CD4-positive, alpha-beta T cell treated with Interleukin-15 for 1 hour (primary cell): Measurements from ENCODE around the gene LYST.

Source experiments
- DNase-seq: peaks from one replicate; pipeline ENCODE4 v3.0.0-alpha.2; 2020

LYST gene

GRCh38 chr1:235887676-235888075 is 21.0 kb upstream of the LYST start:
- no peak for DNase-seq

DNA sequence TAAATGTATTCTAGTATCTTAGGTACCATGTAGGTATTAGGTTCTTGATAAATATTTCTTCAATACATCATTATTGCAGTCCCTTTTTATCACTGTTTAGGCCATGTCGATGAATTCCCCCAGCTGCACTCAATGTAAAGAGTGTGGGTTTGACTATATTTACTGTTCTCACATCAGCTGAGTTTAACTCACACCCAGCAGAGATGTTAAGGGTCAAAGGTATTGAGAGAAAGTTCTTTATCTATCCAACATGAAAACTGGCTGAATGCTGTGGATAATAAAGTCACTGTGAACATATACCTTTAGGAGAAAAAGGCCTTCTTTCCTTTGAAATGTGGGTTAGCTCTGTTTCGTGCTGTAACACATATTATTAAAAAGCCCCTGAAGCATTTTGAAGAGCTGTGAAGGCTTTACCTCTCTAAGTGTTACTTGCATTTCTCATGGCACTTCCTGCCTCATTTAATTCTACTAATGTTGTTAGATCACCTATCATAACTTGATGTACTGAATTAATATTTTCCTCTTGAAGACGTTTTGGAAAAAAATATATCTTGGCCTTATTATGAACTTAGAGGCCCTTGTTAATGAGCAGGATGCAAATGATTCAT is 19.1 kb upstream of the LYST start:
- no peak for DNase-seq

DNA sequence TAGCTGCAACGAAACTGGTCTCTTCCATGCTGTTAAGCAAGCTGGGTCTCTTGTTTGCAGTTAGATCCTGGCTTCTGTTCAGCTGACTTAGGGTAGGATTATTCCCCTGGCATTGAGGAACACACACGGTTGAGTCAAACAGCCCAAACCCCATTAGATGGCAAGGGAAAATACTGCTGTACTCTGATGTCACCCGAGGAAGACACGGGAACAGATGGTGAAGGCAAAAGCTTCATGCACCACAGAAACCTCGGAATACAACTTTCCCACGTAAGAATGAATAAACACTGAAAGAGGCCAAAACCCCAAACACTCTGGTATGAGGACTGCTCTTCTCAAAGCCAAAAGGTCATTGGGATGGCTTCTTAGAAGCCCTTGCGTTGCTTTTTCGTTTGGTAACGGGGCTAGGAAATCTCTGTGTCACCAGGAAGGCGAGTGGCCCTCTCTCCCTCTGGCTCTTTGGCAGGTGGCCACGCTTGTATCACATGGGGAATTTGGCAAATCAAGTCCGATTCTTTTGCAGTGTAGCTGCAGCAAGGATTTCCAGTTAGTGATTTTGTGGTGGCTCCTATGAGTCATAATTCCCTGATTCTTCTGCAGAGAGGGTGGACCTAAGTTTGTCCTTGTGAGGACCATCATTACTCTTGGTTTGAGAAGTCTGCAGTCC is 16.7 kb upstream of the LYST start:
- peak; percentile 39 for DNase-seq

DNA sequence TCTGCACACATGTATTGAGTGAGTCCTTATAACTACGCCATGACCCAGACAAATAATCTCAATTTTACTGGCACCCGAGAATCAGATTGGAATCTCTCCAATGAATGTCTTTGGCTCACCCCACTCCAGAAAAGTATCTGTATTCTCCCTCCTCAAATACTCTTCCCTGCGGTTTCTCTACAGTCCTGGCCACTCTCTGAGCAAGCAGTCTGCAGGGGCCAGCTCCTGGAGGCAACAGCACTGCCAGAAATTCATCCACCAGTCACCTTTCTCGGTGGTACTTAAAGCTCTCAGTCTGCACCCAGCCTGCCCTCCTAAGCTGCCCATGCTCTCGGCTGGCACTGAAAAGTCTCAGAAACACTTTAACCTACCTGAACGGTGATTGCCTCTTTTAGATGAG is 16.1 kb upstream of the LYST start:
- no peak for DNase-seq

DNA sequence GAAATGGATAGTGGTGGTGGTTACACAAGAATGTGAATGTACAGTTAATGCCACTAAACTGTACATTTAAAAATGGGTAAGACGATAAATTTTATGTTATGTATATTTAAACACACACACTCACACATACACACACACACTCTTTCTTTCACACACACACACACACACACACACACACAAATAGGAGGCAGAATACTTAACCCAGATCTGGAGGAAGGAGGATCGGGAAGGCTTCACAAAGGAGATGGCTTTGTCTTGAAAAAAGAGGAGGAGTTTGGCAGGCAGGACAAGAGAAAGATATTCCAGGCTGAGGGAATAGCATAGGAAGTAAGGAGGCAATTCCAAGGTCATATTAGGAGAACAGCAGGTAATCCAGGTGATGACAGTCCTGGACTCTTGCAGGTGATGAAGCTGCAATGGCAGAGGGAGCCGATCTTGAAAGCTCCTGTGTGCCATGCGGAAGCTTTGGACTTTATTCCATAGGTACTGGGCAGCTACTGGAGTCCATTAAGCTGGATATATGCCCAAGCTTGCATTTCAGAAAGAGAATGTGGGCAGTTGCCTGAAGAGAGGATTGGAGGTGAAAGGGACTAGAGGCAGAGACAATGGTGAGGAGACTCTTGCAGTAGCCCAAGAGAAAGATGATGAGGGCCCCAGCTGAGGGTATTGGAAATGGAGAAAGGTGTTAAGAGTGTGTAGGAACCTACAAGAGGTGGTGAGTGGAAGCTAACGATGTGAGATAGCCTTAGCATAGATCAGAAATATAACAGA is 15.4 kb upstream of the LYST start:
- DNase-seq, result no peak

DNA sequence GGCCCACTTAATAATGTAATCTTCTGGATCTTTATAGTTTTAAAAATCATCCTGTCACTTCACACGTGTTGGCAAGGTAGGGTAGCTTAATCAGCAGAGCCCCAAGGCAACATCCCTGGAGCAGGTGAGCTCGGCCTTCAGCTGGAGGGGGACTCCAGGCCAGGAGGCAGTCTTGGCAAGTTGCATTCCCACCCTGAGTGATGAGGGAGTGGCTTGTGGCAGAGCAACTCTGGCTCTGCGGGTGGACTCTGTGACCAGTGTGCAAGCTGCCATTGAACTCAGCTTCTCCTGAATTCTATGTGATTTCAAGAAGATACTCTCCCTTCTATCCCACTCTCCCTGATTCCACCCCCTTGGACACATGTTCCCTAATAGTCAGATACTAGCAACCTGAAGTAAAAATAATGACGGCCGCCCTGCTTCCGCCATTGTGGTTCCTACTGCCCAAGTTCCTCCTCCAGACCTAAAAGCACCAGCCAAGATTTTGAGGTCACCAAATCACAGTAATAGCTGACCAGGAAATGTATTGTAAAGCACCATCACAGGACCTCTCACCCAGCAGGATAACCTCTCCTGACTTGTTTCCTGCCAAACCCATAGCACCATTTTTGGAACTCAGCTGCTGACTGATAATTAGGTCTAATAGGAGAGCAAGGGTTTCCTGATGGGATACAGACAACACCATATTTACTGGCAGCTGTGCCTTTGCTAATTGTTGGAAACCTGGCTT is 11.5 kb upstream of the LYST start:
- DNase-seq, result no peak

GRCh38 chr1:235876402-235876841 is 9.7 kb upstream of the LYST start:
- no peak for DNase-seq

DNA sequence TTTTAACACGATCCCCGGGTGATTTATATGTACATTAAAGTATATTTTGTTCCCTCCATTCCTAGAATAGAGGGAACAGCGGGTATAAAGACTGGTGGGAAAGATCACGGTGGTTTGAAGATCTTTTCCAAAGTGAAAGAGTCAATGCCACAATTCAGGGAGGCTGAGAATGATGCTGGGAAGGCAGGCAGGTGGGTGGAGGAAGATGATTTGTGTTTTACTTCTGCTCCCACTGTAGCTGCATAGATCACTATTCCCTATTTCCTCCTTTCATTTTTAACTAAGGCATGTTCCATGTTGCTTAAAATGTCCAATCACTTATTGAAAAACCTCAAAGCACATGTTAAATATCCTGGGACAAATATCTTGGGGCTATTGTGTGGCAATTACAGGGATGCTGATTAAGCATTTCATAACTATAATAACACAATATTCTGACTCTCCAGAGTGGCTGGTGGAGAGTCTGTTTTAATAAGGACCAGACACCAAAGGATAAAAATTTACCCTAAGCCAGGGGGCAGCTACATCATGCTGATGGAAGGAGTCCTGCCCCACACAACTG is 8.4 kb upstream of the LYST start:
- DNase-seq, result no peak

DNA sequence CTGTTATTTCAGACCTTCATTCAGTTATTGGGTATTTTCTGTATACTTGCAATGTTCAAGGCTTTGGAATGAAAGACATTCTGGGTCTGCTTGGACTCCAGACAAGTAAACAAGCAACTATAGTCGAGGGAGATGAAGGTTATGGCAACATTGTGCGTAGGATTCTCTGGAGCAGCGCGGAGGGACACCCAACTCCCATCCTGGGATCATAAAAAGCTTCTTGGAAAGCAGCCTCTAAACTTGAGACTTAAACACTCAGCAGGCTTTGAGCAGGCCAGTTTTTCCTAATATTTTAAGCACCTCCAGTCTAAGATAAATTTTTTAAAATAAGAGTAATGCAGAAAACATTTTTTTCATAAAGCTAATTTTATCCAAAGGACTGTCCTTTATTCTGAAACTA is 7.6 kb upstream of the LYST start:
- DNase-seq, result no peak

- DNase-seq, result no peak
Observed at GRCh38 chr1:235873571-235873970, 6.9 kb upstream of the LYST start.

DNA sequence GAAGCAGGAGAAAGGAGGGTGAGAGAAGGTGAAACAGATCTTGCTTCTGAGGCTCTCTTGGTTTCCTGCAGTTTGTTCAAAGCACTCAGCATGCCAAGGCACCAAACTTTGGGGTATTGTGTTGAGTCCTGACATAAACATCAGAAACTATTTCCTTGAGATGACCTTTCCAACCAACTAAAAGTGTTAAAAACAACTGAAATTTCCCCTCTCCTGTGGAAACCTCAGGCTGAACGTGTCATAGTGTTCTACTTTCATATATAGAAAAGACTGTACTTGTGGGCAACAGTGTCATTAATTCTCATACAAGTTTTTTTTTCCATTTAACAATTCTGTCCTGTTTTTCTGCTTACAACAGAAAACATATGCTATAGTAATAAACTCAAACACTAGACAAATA is 6.3 kb upstream of the LYST start:
- no peak for DNase-seq

GRCh38 chr1:235872270-235872669 is 5.6 kb upstream of the LYST start:
- DNase-seq, result no peak

DNA sequence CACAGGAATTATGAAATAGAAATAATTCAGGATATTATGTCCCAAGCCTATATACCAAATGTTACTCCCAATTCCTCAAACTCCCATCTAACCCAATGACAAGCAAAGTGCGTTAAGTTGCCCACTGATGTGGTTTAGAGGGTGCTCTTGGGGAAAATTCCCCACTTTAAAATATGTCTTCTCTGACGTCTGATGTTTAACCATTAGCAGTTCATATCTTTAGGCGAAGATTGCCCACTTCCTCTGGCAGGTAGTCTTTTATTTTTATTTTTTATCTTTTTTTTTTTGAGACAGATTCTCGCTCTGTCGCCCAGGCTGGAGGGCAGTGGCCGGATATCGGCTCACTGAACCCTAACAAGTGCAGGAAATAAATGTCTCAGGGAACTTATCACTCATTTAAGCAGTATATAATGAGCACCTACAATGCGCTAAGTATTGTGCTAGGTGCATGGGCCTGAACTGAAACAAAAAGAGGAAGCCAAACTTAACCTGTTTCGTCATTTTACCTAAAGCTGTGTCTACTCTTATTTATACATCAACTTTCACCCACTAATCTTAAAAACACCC is 1.3 kb upstream of the LYST start:
- peak; percentile 66 for DNase-seq

DNA sequence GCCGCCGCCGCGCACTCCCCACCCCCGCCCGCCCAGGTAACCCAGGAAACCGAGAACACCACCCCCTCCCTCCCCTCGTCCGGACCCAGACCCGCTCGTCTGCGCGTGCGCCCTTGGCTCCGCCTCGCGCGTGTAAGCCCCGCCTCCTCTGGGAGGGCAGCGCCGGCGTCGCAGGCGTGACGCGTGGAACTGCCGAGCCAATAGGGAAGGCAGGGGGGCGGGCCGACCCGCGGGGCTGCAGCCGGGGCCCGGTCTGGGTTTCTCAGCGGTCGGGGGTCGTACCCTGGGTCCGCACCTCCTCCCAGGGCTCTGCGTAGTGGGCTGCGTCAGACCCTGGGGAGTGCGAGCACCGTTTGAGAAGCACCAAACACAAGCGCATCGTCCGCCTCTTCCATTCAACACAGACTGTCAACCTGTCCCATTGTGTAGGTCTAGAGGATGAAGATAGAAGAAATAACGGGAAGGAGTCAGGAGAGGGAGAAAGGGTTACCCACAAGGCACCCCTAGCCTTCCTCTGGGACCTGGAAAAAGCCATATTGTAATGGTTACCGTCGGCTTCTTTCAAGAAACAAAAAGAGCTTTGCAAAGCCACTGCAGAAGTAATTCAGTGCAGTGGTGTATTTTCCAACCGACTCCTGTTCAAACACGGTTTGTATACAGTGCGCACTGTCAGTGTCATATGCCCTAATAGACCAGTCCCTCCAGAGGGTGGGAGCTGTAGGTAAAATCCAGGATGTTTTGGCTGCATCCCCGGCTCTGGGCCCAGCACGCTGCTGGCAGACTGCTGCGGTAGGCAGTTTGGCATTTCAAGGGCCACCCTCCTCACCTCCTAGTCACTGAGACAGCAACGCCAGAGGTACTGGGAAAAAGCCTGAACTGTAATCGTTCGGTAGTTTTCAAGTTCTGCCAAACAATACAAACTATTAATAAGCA is 473 bp upstream of the LYST start:
- peak; percentile 97 for DNase-seq

DNA sequence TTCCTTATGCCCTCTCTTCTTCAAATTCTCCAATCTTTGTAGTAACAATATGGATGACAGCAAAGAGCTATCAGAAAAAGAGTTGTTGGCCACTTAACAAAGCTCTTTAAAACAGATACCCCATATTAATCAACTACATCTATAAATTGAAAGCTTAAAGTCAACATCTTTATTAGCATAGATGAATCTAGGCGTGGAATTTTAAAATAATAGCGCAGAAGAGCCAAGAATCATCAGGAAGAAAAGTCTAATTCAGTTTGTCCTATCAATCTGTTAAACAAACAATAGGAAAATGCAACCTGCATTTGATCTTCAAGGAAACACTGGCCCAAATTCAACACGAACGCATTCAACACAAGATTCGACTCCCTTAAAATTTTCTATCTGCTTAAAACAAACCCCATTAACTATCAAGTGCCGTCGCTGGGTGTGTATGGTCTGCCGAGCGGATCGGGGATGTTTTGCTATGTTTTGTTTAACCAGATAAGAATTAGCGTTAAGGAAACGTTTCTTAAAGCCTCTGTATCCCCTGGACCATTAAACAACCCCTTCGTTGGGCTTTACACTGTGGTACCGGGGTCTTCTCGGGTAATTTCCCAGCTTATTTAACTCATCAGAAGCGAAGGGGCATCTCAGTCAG is 1.0 kb downstream of the LYST start:
- no peak for DNase-seq

GRCh38 chr1:235864931-235865525 is 1.7 kb downstream of the LYST start:
- DNase-seq, result no peak

GRCh38 chr1:235864469-235864868 is 2.2 kb downstream of the LYST start:
- DNase-seq, result no peak

DNA sequence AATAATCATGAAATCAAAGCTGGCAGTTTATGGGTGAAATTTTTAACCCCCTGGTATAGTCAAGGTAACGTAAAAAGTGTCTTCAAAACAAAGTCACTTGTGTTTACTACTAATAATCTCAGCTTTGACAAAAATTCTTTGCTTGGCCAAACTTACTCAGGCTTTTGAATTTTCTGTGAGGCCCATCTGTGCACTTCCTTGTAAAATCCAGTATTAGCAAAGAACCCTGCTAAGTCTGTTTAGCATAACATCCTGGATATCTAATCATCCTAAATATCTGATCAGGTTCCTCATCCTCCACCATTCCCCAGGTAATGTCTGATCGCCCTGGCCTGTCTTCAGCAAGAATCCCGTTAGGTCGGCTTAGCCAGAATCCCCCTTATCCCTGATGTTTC is 3.0 kb downstream of the LYST start:
- DNase-seq, result no peak

DNA sequence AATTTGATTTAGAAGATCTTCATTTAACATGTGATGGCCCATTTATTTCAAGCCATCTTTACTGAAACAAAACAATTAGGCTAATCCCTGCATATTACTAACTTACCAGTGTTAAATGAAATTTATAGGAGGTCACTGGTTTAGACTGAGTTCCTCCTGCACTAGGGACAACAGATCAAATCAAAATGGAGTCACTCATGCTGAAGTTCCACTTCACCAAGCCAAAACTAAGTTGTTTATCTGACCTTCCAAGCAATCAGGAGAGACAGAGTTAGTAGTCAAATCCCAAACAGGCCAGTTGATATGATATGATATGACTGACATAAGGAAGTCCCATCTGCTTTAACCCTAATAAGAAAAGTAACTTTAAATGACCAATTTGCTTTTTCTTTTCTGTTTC is 4.8 kb downstream of the LYST start:
- no peak for DNase-seq

GRCh38 chr1:235860829-235861228 is 5.9 kb downstream of the LYST start:
- no peak for DNase-seq

- DNase-seq, result no peak
Observed at GRCh38 chr1:235859789-235860188, 6.9 kb downstream of the LYST start.
